Measurements from ENCODE around the gene CCNYL1.

Gene CCNYL1

DNA sequence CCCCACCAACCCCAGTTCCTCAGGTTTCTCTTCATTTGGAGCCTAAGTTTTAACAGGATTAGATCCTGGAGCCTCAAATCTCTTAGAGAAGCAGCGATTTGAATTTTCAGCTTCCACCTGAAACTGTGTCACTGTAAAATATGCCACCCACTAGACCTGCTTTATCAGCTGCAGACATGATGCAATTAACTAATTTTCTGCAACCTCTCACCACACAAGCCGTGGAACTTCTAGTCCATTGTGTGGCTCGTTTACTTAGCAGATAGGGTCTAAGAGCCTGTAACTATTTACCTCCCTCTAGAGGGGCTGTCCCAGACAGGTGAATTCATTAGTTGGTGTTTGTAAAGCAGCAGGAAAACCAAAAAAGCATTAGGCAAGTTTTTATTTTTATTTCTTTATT lies 89.8 kb downstream of the CCNYL1 start:
- no peak for DNase-seq

DNA sequence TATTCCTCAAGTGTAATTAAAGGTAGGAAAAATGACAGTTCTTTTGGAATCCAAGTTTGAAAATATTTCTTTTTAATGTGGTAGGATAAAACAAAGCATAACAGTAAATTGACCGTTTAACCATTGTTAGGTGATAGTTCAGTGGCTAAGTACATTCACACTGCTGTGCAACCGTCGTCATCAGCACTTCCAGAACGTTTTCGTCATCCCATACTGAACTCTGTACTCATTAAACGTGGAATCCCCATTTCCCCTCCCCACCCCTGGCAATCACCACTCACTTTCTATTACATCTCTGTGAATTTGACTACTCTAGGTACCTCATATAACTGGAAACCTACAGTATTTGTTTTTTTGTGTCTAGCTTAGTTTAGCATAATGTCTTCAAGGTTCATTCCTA lies 91.2 kb downstream of the CCNYL1 start:
- no peak for DNase-seq
